Neural cell (in vitro differentiated cells): ENCODE results near the gene USP34.

Experiments
- EZH2 ChIP-seq: fragments of 200-600, 300-800 bp; shearing (Covaris generic), sonication (generic); IDR thresholded peaks from 2 replicates; pipeline ENCODE4 v1.6.1; 2014; ENCODE audit warnings: antibody characterized with exemption, low read length, borderline replicate concordance, mild to moderate bottlenecking; ENCODE audit not compliant: insufficient read depth, poor library complexity, severe bottlenecking
- RAD21 ChIP-seq: fragments of 450-650 bp; conservative IDR thresholded peaks from 2 replicates; pipeline ENCODE4 v1.6.1; 2014; ENCODE audit warnings: antibody characterized with exemption, mild to moderate bottlenecking, moderate library complexity
- TAF1 ChIP-seq: IDR thresholded peaks from 2 replicates; pipeline ENCODE4 v1.6.1; 2012; ENCODE audit warnings: low read depth
- TF ChIP-seq, protein P1 (sequence below): fragments of 450-650 bp; IDR thresholded peaks from 2 replicates; pipeline ENCODE4 v1.5.1; 2014; ENCODE audit warnings: antibody characterized with exemption, mild to moderate bottlenecking, moderate library complexity; ENCODE audit not compliant: poor library complexity, severe bottlenecking

DNA sequence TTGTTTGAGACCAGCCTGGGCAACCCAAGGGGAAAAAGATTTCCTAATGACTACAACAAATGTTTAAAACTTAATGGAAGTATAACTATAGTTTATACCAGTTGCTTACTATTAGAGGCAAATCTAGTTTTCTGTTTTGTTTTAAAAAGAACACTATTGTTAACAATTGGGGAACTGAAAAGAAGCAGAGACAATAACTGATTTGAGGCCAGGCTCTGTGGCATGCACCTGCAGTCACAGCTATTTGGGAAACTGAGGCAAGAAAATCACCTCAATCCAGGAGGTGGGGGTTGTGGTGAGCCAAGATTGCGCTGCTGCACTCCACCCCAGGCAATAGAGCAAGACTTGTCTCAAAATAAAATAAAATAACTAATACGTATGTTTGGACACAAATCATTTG is 28.2 kb upstream of the USP34 start:
- TF ChIP-seq, protein P1, sequence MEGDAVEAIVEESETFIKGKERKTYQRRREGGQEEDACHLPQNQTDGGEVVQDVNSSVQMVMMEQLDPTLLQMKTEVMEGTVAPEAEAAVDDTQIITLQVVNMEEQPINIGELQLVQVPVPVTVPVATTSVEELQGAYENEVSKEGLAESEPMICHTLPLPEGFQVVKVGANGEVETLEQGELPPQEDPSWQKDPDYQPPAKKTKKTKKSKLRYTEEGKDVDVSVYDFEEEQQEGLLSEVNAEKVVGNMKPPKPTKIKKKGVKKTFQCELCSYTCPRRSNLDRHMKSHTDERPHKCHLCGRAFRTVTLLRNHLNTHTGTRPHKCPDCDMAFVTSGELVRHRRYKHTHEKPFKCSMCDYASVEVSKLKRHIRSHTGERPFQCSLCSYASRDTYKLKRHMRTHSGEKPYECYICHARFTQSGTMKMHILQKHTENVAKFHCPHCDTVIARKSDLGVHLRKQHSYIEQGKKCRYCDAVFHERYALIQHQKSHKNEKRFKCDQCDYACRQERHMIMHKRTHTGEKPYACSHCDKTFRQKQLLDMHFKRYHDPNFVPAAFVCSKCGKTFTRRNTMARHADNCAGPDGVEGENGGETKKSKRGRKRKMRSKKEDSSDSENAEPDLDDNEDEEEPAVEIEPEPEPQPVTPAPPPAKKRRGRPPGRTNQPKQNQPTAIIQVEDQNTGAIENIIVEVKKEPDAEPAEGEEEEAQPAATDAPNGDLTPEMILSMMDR, result no peak
- TF ChIP-seq TAF1 (no peak), RAD21 (no peak), EZH2 (no peak)
